IMR-90 (cell line): ENCODE results near the gene RGS9BP. TPM values are rescaled to one million over a fixed set of nuclear protein-coding genes. Genes with fewer than 3 reads are reported as not detected.

Source experiments
- ATAC-seq: fragments of 200-7000 bp; cut with Tn5 transposase; 2 replicates; pipeline ENCODE4 v1.9.1; 2020; ENCODE audit warnings: low read depth, mild to moderate bottlenecking, moderate library complexity
- BruUV-seq: library from RNA; stranded (reverse); fragments of 400-500 nt; replicated peaks from 2 replicates; lab custom pipeline; 2021; lab: Mats Ljungman, UMichigan
- CTCF ChIA-PET: fragments of 300-600 bp; formaldehyde crosslinking; extraction: SDS; loops from one replicate; lab custom pipeline; 2021; ENCODE audit warnings: antibody characterized with exemption; lab: Yijun Ruan, JAX
- POLR2A ChIA-PET: fragments of 300-600 bp; sonication (Branson Sonifier 250); formaldehyde crosslinking; loops from one replicate; lab custom pipeline; 2022; ENCODE audit warnings: antibody characterized with exemption; ENCODE audit not compliant: unreplicated experiment; lab: Charles Lee
- DNase-seq: peaks from one replicate; pipeline ENCODE4 v3.0.0; 2013
- H2AFZ ChIP-seq: replicated peaks from 2 replicates; pipeline ENCODE3; 2013; ENCODE audit warnings: low read length, mild to moderate bottlenecking; ENCODE audit not compliant: poor library complexity
- H2AK5ac ChIP-seq: 2 replicates; pipeline ENCODE4 v1.6.1; 2013; ENCODE audit warnings: low read depth, low read length, inconsistent platforms
- H2AK9ac ChIP-seq: replicated peaks from 2 replicates; pipeline ENCODE3; 2013; ENCODE audit warnings: mild to moderate bottlenecking, low read depth, low read length, moderate library complexity; ENCODE audit not compliant: poor library complexity
- H2BK120ac ChIP-seq: 2 replicates; pipeline ENCODE4 v1.6.1; 2013; ENCODE audit warnings: low read depth, low read length, inconsistent platforms
- H2BK15ac ChIP-seq: 3 replicates; pipeline ENCODE4 v1.6.1; 2013; ENCODE audit warnings: low read depth, low read length, inconsistent platforms
- H2BK20ac ChIP-seq: 2 replicates; pipeline ENCODE4 v1.6.1; 2013; ENCODE audit warnings: low read depth, mild to moderate bottlenecking, inconsistent platforms, low read length, moderate library complexity
- H2BK5ac ChIP-seq: 2 replicates; pipeline ENCODE4 v1.6.1; 2013; ENCODE audit warnings: mild to moderate bottlenecking, low read depth, low read length, inconsistent platforms; ENCODE audit not compliant: poor library complexity, severe bottlenecking
- H3K14ac ChIP-seq: replicated peaks from 2 replicates; pipeline ENCODE4 v1.6.1; 2013; ENCODE audit warnings: low read depth, low read length, inconsistent platforms
- H3K18ac ChIP-seq: 2 replicates; pipeline ENCODE4 v1.6.1; 2013; ENCODE audit warnings: low read depth, low read length, control low read depth
- H3K23ac ChIP-seq: 2 replicates; pipeline ENCODE4 v1.6.1; 2013; ENCODE audit warnings: low read depth, low read length, inconsistent platforms
- H3K27ac ChIP-seq: 2 replicates; pipeline ENCODE4 v1.5.1; 2013; ENCODE audit warnings: mild to moderate bottlenecking, control low read depth, low read length; ENCODE audit not compliant: insufficient read depth
- H3K27me3 ChIP-seq: 2 replicates; pipeline ENCODE4 v1.6.1; 2013; ENCODE audit warnings: low read length; ENCODE audit not compliant: control insufficient read depth, insufficient read depth
- H3K36me3 ChIP-seq: 2 replicates; pipeline ENCODE4 v1.6.1; 2013; ENCODE audit warnings: low read length, mixed read lengths; ENCODE audit not compliant: control insufficient read depth, insufficient read depth
- H3K4ac ChIP-seq: 2 replicates; pipeline ENCODE4 v1.6.1; 2013; ENCODE audit warnings: low read depth, low read length, inconsistent platforms
- H3K4me1 ChIP-seq: 2 replicates; pipeline ENCODE4 v1.6.1; 2013; ENCODE audit warnings: low read length, mixed read lengths; ENCODE audit not compliant: control insufficient read depth, insufficient read depth
- H3K4me2 ChIP-seq: 2 replicates; pipeline ENCODE4 v1.6.1; 2013; ENCODE audit warnings: low read depth, mild to moderate bottlenecking, control low read depth, low read length, moderate library complexity
- H3K4me3 ChIP-seq: 2 replicates; pipeline ENCODE4 v1.5.1; 2013; ENCODE audit warnings: low read depth, mild to moderate bottlenecking, control low read depth, low read length, moderate library complexity; ENCODE audit not compliant: insufficient read depth
- H3K56ac ChIP-seq: 2 replicates; pipeline ENCODE4 v1.6.1; 2013; ENCODE audit warnings: low read length, inconsistent platforms; ENCODE audit not compliant: insufficient read depth; ENCODE audit errors: extremely low read depth
- H3K79me1 ChIP-seq, 2 experiments: 2 replicates each; pipeline ENCODE4 v1.6.1; 2013; ENCODE audit warnings: low read length in 2 of 2, inconsistent platforms in 1 of 2, low read depth in 1 of 2
- H3K9ac ChIP-seq: 2 replicates; pipeline ENCODE4 v1.6.1; 2013; ENCODE audit warnings: low read depth, low read length, control low read depth
- H3K9me1 ChIP-seq: 2 replicates; pipeline ENCODE4 v1.6.1; 2013; ENCODE audit warnings: low read length, inconsistent platforms; ENCODE audit not compliant: insufficient read depth
- H3K9me3 ChIP-seq: 2 replicates; pipeline ENCODE4 v1.6.1; 2013; ENCODE audit warnings: low read length; ENCODE audit not compliant: control insufficient read depth, insufficient read depth
- H4K20me1 ChIP-seq: 2 replicates; pipeline ENCODE4 v1.6.1; 2013; ENCODE audit warnings: low read length, inconsistent platforms; ENCODE audit not compliant: insufficient read depth
- H4K5ac ChIP-seq: 2 replicates; pipeline ENCODE4 v1.6.1; 2013; ENCODE audit warnings: mild to moderate bottlenecking, low read depth, low read length, control low read depth
- H4K8ac ChIP-seq, 2 experiments: 2 replicates each; pipeline ENCODE4 v1.6.1; 2013; ENCODE audit warnings: low read depth in 2 of 2, low read length in 2 of 2, control low read depth in 1 of 2, inconsistent platforms in 1 of 2
- H4K91ac ChIP-seq: 2 replicates; pipeline ENCODE4 v1.6.1; 2013; ENCODE audit warnings: low read depth, low read length, inconsistent platforms; ENCODE audit not compliant: insufficient read depth
- BHLHE40 ChIP-seq: fragments of 150-350 bp; IDR thresholded peaks from 2 replicates; pipeline ENCODE4 v1.6.1; 2016; ENCODE audit warnings: mild to moderate bottlenecking, low read depth, low read length
- CTCF ChIP-seq: conservative IDR thresholded peaks from 2 replicates; pipeline ENCODE4 v1.5.1; 2012; ENCODE audit warnings: mild to moderate bottlenecking, low read depth, low read length, improper control_type of control experiment
- ELK1 ChIP-seq: fragments of 150-350 bp; IDR thresholded peaks from 2 replicates; pipeline ENCODE4 v1.6.1; 2016; ENCODE audit warnings: low read depth, mild to moderate bottlenecking, low read length, moderate library complexity, borderline replicate concordance
- MXI1 ChIP-seq: IDR thresholded peaks from 2 replicates; pipeline ENCODE4 v1.6.1; 2012; ENCODE audit warnings: low read depth, mild to moderate bottlenecking, low read length, moderate library complexity, borderline replicate concordance
- RCOR1 ChIP-seq: IDR thresholded peaks from 2 replicates; pipeline ENCODE4 v1.6.1; 2012; ENCODE audit warnings: mild to moderate bottlenecking, low read length, improper control_type of control experiment; ENCODE audit not compliant: insufficient replicate concordance
- WGBS, 2 experiments: methylation state at CpG; one replicate each; pipeline versions ENCODE4 v1.1.5 to v1.1.7; 2013; ENCODE audit warnings: missing lambda C conversion rate in 2 of 2; ENCODE audit not compliant: insufficient read length in 1 of 2; ENCODE audit errors: extremely low coverage in 2 of 2; 5-methylcytosine and 5-hydroxymethylcytosine counted together
- dilution Hi-C: fragments of 300-500 bp; cut with HindIII; formaldehyde crosslinking; loops from one replicate; pipeline ENCODE4 v1.14.3; 2018; ENCODE audit warnings: low sequenced_read_pairs; ENCODE audit not compliant: unreplicated experiment
- in situ Hi-C: fragments of 300-500 bp; cut with MboI; formaldehyde crosslinking; loops from 3 replicates; pipeline ENCODE4 v1.14.3; 2019; ENCODE audit warnings: low sequenced_read_pairs, inconsistent platforms, mixed read lengths
- intact Hi-C: fragments of 100-400 bp; cut with micrococcal nuclease; formaldehyde crosslinking; loops from 2 replicates; pipeline ENCODE4 v1.10.0; 2022
- polyA plus RNA-seq, 3 experiments: library from polyadenylated mRNA; depleted of rRNA; stranded (reverse); fragments of >200 nt; gene quantifications; 2 replicates each; pipeline ENCODE4 v1.2.3, GENCODE V29; 2012; ENCODE audit warnings: low replicate concordance in 1 of 3
- total RNA-seq: library from RNA; depleted of rRNA; stranded (reverse); fragments of >200 nt; gene quantifications from 2 replicates; pipeline ENCODE4 v1.2.3, GENCODE V29; 2012

The RGS9BP gene
- total and polyA plus RNA-seq, 2 of the 4 experiments (the other 2 are of a cell fraction) = 0.03 to 0.18 TPM

- Histone ChIP-seq H3K4ac (no peak overlapping the region), H4K5ac (no peak overlapping the region), H3K4me2 (no peak overlapping the region), H3K79me1 (peaks cover 0 to 14% of the 10 kb centered on the region in 2 experiments; a peak in 2 of 4 replicates), H2AFZ (no peak overlapping the region), H3K18ac (no peak overlapping the region), H2BK15ac (no peak overlapping the region), H3K27me3 (no peaks in the 10 kb centered on the region), H2BK120ac (no peak overlapping the region), H2AK5ac (no peak overlapping the region), H2BK5ac (no peak overlapping the region), H3K9me1 (0 out of 2 replicates have a peak, but pooled peaks cover 5% of the 10 kb centered on the region), H3K23ac (no peak overlapping the region), H4K91ac (no peak overlapping the region), H4K8ac (no peak overlapping the region), H3K4me1 (no peaks in the 10 kb centered on the region), H2BK20ac (no peak overlapping the region), H3K4me3 (no peak overlapping the region), H3K36me3 (peaks cover 39% of the 10 kb centered on the region), H3K27ac (no peak overlapping the region), H2AK9ac (no peak overlapping the region), H3K9me3 (no peaks in the 10 kb centered on the region), H3K14ac (no peak overlapping the region), H4K20me1 (no peaks in the 10 kb centered on the region; the same call in 1 of the 2 replicates), H3K56ac (no peak overlapping the region), H3K9ac (no peak overlapping the region)
- no peak for DNase-seq
- ChIA-PET POLR2A (no interaction called here), CTCF (no interaction called here)
- ATAC-seq = no peak
- no peak for TF ChIP-seq CTCF
- no peak for TF ChIP-seq ELK1
- TF ChIP-seq RCOR1 = no peak
- TF ChIP-seq MXI1 = no peak
- no peak for TF ChIP-seq BHLHE40
- in situ Hi-C loops = no loop called here
- no CpG with 5 or more reads among the region's 6 CpGs for WGBS, 2 experiments
- intact Hi-C loops = no loop called here
- BruUV-seq = no TSS peak
- dilution Hi-C loops = no loop called here
Observed at GRCh38 chr19:32646556-32646955, 29.1 kb upstream of the RGS9BP start.
